T-helper 9 cell (primary cell): Measurements from ENCODE around the gene CLDN20.

Experiments
- DNase-seq: peaks from one replicate; pipeline ENCODE4 v3.0.0-alpha.2; 2020

CLDN20 gene

GRCh38 chr6:155313602-155314091, 49.8 kb downstream of the CLDN20 start:
- no peak for DNase-seq

DNA sequence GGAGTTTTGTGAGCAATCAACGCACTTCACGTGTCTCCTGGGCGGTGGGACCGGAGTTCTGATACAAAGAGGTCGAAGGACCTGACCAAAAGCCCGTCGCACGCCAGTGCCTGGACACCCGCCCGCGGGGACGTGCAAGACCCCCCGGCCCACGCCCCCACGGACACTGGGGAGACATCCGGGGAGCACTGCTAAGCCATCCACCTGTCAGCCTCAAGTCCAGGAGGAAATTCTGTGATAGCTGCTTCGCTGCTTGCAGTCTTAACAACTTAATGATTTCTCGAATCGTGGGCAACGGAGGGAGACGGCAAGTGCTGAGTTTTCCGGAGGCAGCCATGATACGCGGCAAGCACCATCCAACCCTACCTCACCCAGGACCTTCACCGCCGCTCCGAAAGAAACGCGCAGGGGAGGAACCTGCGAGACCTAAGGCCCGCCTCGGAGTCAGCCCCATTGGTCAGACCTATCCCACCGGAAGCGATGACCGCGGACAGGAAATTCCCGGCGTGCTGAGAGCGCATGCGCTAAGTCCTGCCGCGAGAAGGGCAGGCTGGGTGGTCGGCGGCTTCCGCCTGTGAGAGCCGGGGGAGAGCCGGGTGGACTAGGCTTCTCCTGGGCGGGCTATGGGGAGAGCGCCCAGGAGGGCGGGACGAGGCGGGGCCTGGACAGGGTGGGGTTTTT, 50.4 kb downstream of the CLDN20 start, which contains the start of gene TFB1M:
Gene TFB1M, minus strand, starts transcription at position 393 of the 681 bp plus-strand sequence. Its CDS starts 56 bp downstream, at position 337.
- peak; percentile 93 for DNase-seq

- peak; percentile 22 for DNase-seq
These were observed 51.1 kb downstream of the CLDN20 start for GRCh38 chr6:155314773-155315515.

- no peak for DNase-seq
These were observed 51.7 kb downstream of the CLDN20 start for GRCh38 chr6:155315516-155315871.

- no peak for DNase-seq
These were observed 52.6 kb downstream of the CLDN20 start for GRCh38 chr6:155316419-155316818.

DNA sequence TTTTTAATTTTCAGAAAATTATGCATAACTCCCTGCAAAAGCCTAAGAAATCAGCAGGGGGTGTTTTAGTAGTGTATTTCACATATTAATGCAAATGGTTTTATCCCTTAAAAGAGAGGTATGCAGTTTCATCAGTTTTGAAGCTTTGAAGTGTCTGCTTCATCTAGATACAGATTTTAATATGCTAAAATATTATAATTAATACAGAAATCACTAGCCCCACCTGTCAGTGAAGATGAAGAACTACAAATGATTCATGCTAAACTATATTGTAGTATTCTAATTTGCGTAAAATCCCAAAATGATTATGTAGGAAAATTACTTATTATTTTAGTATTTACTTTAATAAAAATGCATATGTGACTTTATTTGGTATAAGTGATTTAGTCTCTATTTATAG, 53.4 kb downstream of the CLDN20 start:
- no peak for DNase-seq

GRCh38 chr6:155319902-155320301, 56.1 kb downstream of the CLDN20 start:
- DNase-seq: no peak

- DNase-seq: no peak
These were observed 60.4 kb downstream of the CLDN20 start for GRCh38 chr6:155324172-155324571.

DNA sequence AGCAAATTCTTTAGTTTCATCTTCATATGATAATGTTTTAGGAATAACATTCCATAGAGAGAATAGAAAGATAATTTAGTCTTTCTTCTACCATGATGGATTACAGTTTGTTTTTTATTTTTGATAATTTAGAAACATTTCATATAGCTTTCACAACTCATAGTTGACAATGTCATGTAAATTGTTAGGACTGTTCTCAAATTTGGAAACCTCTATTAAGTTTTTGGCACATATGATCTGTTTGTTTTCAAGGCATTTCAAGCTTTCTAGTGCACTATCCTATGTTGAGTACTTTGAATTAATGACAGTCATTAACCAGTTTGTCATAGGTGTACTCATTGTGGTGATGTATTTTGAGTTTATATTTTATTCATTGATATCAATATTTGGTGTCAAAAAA, 61.2 kb downstream of the CLDN20 start:
- DNase-seq: no peak

GRCh38 chr6:155325700-155326516, 62.1 kb downstream of the CLDN20 start:
- no peak for DNase-seq
